Mammary microvascular endothelial cell (primary cell): Measurements from ENCODE around the gene TTI1. TPM values are rescaled to one million over a fixed set of nuclear protein-coding genes. Genes with fewer than 3 reads are reported as not detected.

Experiments
- total RNA-seq: library from RNA; depleted of rRNA; stranded (reverse); fragments of >200 nt; gene quantifications from 2 replicates; pipeline ENCODE4 v1.2.3, GENCODE V29; 2015

The TTI1 gene
- total RNA-seq: 16.5 and 18.4 TPM in 2 replicates

DNA sequence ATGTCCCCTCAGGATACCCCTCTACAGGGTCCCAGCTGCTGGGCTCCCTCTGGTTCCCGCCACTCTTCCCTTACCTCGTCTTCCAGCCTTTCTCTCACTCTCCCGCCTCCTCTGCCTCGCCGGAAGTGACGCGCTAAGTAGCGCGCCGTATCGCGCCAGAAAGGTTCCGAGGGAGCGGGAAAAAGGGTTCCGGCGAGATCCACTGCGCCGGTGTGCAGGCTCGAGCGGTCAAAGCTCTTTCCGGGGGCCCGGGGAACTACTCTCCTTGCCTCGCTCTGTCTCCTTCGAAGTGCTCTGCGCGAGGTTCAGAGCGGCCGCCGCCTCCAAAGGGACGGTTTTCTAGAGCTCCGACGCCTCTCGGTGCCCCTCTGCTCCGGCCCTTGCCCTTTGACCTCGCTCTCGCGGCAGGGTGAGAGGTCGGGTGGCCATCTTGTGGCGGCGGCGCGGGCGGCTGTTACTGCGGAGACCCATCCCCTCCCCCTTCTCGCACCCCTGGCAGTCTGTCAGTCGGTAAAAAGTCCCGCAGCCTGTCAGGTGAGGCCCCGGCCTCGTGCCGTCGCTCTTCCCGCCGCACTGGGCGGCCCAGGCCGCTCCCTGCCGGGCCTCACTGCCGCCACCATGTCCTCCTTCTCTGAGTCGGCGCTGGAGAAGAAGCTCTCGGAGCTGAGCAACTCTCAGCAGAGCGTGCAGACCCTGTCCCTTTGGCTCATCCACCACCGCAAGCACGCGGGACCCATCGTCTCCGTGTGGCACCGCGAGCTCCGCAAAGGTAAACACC, at the start of gene TTI1, which contains the start of gene RPRD1B:
Gene TTI1, minus strand, starts transcription at position 127 of the 778 bp plus-strand sequence. CDS start 19,640 bp downstream, outside the sequence.
Gene RPRD1B, plus strand, starts transcription at position 417 of the 778 bp plus-strand sequence. Its CDS starts 202 bp downstream, at position 619.

Other genes with a start within 250 kb of the TTI1 start
- 1.7 and 1.8 TPM in 2 replicates for gene VSTM2L, start 130.3 kb downstream of the TTI1 start, total RNA-seq
- gene RPRD1B, start 290 bp upstream of the TTI1 start, total RNA-seq: 10.7 and 10.9 TPM in 2 replicates
- gene TGM2, start 131.8 kb upstream of the TTI1 start, total RNA-seq: 1,162 and 1,324 TPM in 2 replicates
- gene KIAA1755, start 227.3 kb upstream of the TTI1 start, total RNA-seq: 0.34 TPM in 1 of 2 replicates, not detected in the other